ENCODE results near the gene MAP7.

DNA sequence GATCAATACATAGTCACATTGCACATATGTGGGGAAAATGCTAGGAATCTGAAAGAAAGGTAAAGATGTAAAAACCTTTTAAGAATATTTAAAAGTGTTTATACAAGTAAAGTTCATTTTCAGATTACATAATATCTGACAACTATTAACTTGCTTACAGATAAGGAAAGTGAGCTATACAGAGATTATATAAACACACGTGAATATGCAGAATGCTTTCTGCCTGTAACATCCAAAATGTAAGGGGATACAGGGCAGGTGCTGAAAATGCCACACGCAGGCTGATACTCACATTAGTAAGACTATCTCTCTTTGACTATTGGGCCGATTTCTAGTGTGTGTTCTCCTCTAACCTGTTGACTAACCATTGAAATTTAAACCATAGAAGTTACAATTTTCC is 17.9 kb upstream of the MAP7 start:
- TF ChIP-seq, protein P1, sequence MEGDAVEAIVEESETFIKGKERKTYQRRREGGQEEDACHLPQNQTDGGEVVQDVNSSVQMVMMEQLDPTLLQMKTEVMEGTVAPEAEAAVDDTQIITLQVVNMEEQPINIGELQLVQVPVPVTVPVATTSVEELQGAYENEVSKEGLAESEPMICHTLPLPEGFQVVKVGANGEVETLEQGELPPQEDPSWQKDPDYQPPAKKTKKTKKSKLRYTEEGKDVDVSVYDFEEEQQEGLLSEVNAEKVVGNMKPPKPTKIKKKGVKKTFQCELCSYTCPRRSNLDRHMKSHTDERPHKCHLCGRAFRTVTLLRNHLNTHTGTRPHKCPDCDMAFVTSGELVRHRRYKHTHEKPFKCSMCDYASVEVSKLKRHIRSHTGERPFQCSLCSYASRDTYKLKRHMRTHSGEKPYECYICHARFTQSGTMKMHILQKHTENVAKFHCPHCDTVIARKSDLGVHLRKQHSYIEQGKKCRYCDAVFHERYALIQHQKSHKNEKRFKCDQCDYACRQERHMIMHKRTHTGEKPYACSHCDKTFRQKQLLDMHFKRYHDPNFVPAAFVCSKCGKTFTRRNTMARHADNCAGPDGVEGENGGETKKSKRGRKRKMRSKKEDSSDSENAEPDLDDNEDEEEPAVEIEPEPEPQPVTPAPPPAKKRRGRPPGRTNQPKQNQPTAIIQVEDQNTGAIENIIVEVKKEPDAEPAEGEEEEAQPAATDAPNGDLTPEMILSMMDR (IDR thresholded peaks at IDR 0.05): no peak
- TF ChIP-seq EP300 (IDR thresholded peaks at IDR 0.05): no peak
